ENCODE results near the gene OLFM1. TPM values are rescaled to one million over a fixed set of nuclear protein-coding genes. Genes with fewer than 3 reads are reported as not detected.

OLFM1 gene
- total and polyA plus RNA-seq, 2 donors (not counting 1 experiment from before 2014, with no cell fraction given), result 0.07 TPM; not detected in 1

DNA sequence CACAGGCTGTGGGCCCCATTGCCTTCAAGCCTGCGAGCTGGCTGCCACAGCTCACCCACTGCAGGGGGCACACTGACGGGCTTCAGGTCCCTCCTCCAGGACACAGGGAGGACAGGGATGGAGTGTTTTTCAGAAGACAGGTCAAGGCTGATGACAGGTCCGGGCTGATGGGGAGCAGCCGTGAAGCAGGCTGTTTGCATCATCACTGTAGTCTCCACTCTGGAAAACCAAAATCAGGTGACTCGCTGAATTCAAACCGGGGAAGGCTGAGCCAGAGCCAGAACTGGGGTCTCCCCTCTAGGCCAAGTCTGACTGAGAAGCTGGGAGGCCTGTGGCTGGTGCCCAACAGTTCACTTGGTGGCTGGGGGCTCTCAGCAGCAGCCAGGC lies 48.5 kb downstream of the OLFM1 start:
- DNase-seq, result no peak
- WGBS (ENCODE audit: insufficient coverage), result 79% methylated on average over 6 of the region's 6 CpGs
- ChIA-PET POLR2A (no interaction called here), CTCF (no interaction called here)
- Mint-ChIP-seq H3K9me3 (ENCODE audit: insufficient read depth) (no peaks in the 10 kb centered on the region), H3K27me3 (peaks cover 7% of the 10 kb centered on the region), H3K4me3 (no peak overlapping the region), H3K4me1 (no peaks in the 10 kb centered on the region), H3K27ac (no peak overlapping the region)
- Histone ChIP-seq H3K4me1 (ENCODE audit: control insufficient read depth in 2 of 2, insufficient read depth in 2 of 2, low read length in 2 of 2) (no peaks in the 10 kb centered on the region), H3K9ac (ENCODE audit: low read length) (no peak overlapping the region), H3K27ac (ENCODE audit: low read length in 2 of 2) (no peak overlapping the region), H3K27me3 (replicated peaks in 1 of 4; ENCODE audit: control extremely low read depth in 1 of 4, control insufficient read depth in 3 of 4, insufficient read depth in 4 of 4, low read length in 3 of 4) (peaks cover 0 to 4% (median 0%) of the 10 kb centered on the region in 4 experiments), H3K9me3 (ENCODE audit: control extremely low read depth in 1 of 3, control insufficient read depth in 2 of 3, insufficient read depth in 1 of 3, low read length in 2 of 3) (peaks cover 0 to 35% (median 0%) of the 10 kb centered on the region in 3 donors), H2AFZ (ENCODE audit: insufficient read depth, low read depth, low read length, poor library complexity, severe bottlenecking) (no peak overlapping the region), H4K20me1 (ENCODE audit: control insufficient read depth, insufficient read depth, low read length, poor library complexity, severe bottlenecking) (no peaks in the 10 kb centered on the region), H3K4me3 (ENCODE audit: control extremely low read depth in 1 of 5, extremely low read depth in 1 of 5, insufficient read depth in 1 of 5, low read depth in 2 of 5, low read length in 4 of 5) (no peak overlapping the region), H3K36me3 (replicated peaks in 1 of 2; ENCODE audit: control extremely low read depth in 1 of 2, control insufficient read depth in 1 of 2, extremely low read depth in 1 of 2, insufficient read depth in 2 of 2, low read length in 1 of 2) (no peaks in the 10 kb centered on the region), H3K79me2 (ENCODE audit: control insufficient read depth, insufficient read depth, low read length) (no peaks in the 10 kb centered on the region), H3K4me2 (replicated peaks; ENCODE audit: low read depth, low read length, poor library complexity, severe bottlenecking) (no peak overlapping the region)
- intact Hi-C loops (cut with micrococcal nuclease), result no loop called here
- no peak for ATAC-seq (ENCODE audit: low read depth)
- TF ChIP-seq, protein P1, sequence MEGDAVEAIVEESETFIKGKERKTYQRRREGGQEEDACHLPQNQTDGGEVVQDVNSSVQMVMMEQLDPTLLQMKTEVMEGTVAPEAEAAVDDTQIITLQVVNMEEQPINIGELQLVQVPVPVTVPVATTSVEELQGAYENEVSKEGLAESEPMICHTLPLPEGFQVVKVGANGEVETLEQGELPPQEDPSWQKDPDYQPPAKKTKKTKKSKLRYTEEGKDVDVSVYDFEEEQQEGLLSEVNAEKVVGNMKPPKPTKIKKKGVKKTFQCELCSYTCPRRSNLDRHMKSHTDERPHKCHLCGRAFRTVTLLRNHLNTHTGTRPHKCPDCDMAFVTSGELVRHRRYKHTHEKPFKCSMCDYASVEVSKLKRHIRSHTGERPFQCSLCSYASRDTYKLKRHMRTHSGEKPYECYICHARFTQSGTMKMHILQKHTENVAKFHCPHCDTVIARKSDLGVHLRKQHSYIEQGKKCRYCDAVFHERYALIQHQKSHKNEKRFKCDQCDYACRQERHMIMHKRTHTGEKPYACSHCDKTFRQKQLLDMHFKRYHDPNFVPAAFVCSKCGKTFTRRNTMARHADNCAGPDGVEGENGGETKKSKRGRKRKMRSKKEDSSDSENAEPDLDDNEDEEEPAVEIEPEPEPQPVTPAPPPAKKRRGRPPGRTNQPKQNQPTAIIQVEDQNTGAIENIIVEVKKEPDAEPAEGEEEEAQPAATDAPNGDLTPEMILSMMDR (IDR thresholded peaks at IDR 0.05), result no peak
- TF ChIP-seq EZH2 (IDR thresholded peaks at IDR 0.05; ENCODE audit: borderline replicate concordance, insufficient read depth, low read depth, low read length, poor library complexity, severe bottlenecking), result no peak

DNA sequence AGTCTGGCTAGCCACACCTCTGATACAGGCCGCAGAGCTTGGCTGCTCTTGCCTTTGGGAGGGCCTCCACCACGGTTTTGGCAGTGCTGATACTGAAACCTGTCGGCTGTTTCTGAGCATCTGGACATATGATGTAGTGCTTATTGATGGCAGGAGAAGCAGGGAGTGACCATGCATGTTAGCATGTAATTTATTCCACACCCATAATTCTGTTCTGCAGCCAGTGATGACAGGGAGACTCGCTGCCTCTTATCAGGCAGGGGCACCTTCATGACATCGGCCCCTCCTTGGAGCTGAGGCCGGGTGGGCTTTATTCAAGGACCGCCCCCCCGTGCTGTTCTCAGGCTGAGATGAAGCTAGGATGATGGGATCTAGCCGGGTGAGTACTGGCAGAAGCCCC lies 49.0 kb downstream of the OLFM1 start:
- H3K27ac Mint-ChIP-seq, result no peak overlapping the region
- Histone ChIP-seq H3K4me3 (ENCODE audit: control extremely low read depth in 1 of 5, extremely low read depth in 1 of 5, insufficient read depth in 1 of 5, low read depth in 2 of 5, low read length in 4 of 5) (no peak overlapping the region), H4K20me1 (ENCODE audit: control insufficient read depth, insufficient read depth, low read length, poor library complexity, severe bottlenecking) (no peaks in the 10 kb centered on the region), H2AFZ (ENCODE audit: insufficient read depth, low read depth, low read length, poor library complexity, severe bottlenecking) (no peak overlapping the region), H3K27ac (ENCODE audit: low read length in 2 of 2) (no peak overlapping the region), H3K36me3 (replicated peaks in 1 of 2; ENCODE audit: control extremely low read depth in 1 of 2, control insufficient read depth in 1 of 2, extremely low read depth in 1 of 2, insufficient read depth in 2 of 2, low read length in 1 of 2) (no peaks in the 10 kb centered on the region), H3K4me1 (ENCODE audit: control insufficient read depth in 2 of 2, insufficient read depth in 2 of 2, low read length in 2 of 2) (no peaks in the 10 kb centered on the region), H3K4me2 (replicated peaks; ENCODE audit: low read depth, low read length, poor library complexity, severe bottlenecking) (no peak overlapping the region), H3K27me3 (replicated peaks in 1 of 4; ENCODE audit: control extremely low read depth in 1 of 4, control insufficient read depth in 3 of 4, insufficient read depth in 4 of 4, low read length in 3 of 4) (peaks cover 0 to 4% (median 0%) of the 10 kb centered on the region in 4 experiments), H3K9ac (ENCODE audit: low read length) (no peak overlapping the region), H3K79me2 (ENCODE audit: control insufficient read depth, insufficient read depth, low read length) (no peaks in the 10 kb centered on the region), H3K9me3 (ENCODE audit: control extremely low read depth in 1 of 3, control insufficient read depth in 2 of 3, insufficient read depth in 1 of 3, low read length in 2 of 3) (peaks cover 0 to 33% (median 0%) of the 10 kb centered on the region in 3 donors)
- DNase-seq, result no peak
- no peaks in the 10 kb centered on the region for H3K4me1 Mint-ChIP-seq
- ATAC-seq (ENCODE audit: low read depth), result no peak
- 83% methylated on average over 7 of the region's 9 CpGs for WGBS (ENCODE audit: insufficient coverage)
- POLR2A ChIA-PET, result no interaction called here
- CTCF ChIA-PET, result no interaction called here
- H3K9me3 Mint-ChIP-seq (ENCODE audit: insufficient read depth), result no peaks in the 10 kb centered on the region
- intact Hi-C loops (cut with micrococcal nuclease), result no loop called here
- TF ChIP-seq, protein P1 (IDR thresholded peaks at IDR 0.05), result no peak
- no peak for TF ChIP-seq EZH2 (IDR thresholded peaks at IDR 0.05; ENCODE audit: borderline replicate concordance, insufficient read depth, low read depth, low read length, poor library complexity, severe bottlenecking)
- no peak overlapping the region for H3K4me3 Mint-ChIP-seq
- peaks cover 7% of the 10 kb centered on the region for H3K27me3 Mint-ChIP-seq
